Neural crest cell (in vitro differentiated cells): ENCODE measurements around the gene TGFB2. TPM values are rescaled to one million over a fixed set of nuclear protein-coding genes. Genes with fewer than 3 reads are reported as not detected.

Experiments
- DNase-seq: peaks from one replicate; pipeline ENCODE4 v3.0.0; 2021; ENCODE audit warnings: low read depth, mixed read lengths, low spot score
- H3K27ac Mint-ChIP-seq: one replicate; pipeline ENCODE4 v1.8.0; 2021; ENCODE audit warnings: mild to moderate bottlenecking, mixed read lengths; ENCODE audit not compliant: unreplicated experiment
- H3K27me3 Mint-ChIP-seq: 2 replicates; pipeline ENCODE4 v1.8.0; 2021; ENCODE audit warnings: low read depth, mild to moderate bottlenecking, mixed read lengths
- H3K36me3 Mint-ChIP-seq: 2 replicates; pipeline ENCODE4 v1.8.0; 2021; ENCODE audit warnings: low read depth, mild to moderate bottlenecking, mixed read lengths
- H3K4me1 Mint-ChIP-seq: 2 replicates; pipeline ENCODE4 v1.8.0; 2021; ENCODE audit warnings: mixed read lengths
- H3K4me3 Mint-ChIP-seq: one replicate; pipeline ENCODE4 v1.8.0; 2021; ENCODE audit warnings: mild to moderate bottlenecking, mixed read lengths
- H3K9me3 Mint-ChIP-seq: 2 replicates; pipeline ENCODE4 v1.8.0; 2021; ENCODE audit warnings: mixed read lengths
- total RNA-seq: library from RNA; stranded (reverse); gene quantifications from 2 replicates; pipeline ENCODE4 v1.2.1, GENCODE V29; 2021
- TF ChIP-seq, protein P1 (sequence below): fragments of 200-600 bp; sonication (generic); conservative IDR thresholded peaks from 2 replicates; pipeline ENCODE4 v1.5.0; 2021; ENCODE audit warnings: antibody characterized with exemption, mild to moderate bottlenecking

The TGFB2 gene
- total RNA-seq, 1 donor from 2014 or later, result 11.4 TPM

DNA sequence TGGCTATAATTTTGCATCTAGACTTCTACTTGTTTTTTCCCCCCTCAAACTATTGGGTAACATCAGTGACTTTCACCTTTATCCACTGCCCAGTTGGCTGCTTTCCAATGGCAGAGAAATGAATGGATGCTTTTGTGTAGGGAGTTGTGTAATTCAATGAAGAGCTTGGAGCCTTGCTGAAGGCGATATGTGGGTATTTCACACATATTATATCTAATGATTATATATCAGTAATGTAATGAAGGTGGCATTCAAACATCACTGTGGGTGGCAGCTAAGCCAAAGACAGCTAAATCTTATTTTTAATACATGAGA is 81.2 kb downstream of the TGFB2 start:
- Mint-ChIP-seq H3K4me3 (no peak overlapping the region), H3K27me3 (no peaks in the 10 kb centered on the region), H3K36me3 (no peaks in the 10 kb centered on the region), H3K9me3 (peaks cover 10% of the 10 kb centered on the region), H3K4me1 (peaks cover 29% of the 10 kb centered on the region), H3K27ac (no peak overlapping the region)
- TF ChIP-seq, protein P1, sequence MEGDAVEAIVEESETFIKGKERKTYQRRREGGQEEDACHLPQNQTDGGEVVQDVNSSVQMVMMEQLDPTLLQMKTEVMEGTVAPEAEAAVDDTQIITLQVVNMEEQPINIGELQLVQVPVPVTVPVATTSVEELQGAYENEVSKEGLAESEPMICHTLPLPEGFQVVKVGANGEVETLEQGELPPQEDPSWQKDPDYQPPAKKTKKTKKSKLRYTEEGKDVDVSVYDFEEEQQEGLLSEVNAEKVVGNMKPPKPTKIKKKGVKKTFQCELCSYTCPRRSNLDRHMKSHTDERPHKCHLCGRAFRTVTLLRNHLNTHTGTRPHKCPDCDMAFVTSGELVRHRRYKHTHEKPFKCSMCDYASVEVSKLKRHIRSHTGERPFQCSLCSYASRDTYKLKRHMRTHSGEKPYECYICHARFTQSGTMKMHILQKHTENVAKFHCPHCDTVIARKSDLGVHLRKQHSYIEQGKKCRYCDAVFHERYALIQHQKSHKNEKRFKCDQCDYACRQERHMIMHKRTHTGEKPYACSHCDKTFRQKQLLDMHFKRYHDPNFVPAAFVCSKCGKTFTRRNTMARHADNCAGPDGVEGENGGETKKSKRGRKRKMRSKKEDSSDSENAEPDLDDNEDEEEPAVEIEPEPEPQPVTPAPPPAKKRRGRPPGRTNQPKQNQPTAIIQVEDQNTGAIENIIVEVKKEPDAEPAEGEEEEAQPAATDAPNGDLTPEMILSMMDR, result no peak
- DNase-seq, result no peak

DNA sequence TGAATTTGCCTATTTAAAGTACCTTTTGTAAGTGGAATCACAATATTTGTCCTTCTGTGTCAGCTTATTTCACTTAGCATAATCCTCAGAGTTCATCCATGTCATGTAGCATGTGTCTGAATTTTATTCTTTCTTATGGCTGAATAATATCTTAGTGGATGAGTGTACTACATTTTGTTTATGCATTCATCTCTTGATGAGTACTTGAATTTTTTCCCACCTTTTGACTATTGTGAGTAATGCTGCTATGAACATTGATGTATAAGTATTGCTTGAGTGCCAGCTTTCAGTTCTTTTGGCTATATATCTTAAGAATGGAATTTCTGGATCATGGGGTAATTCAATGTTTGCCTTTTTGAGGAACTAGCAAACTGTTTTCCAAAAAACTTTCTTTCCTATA is 84.2 kb downstream of the TGFB2 start:
- DNase-seq, result no peak
- H3K27ac Mint-ChIP-seq, result no peak overlapping the region
- peaks cover 13% of the 10 kb centered on the region for H3K9me3 Mint-ChIP-seq
- no peaks in the 10 kb centered on the region for H3K27me3 Mint-ChIP-seq
- H3K4me1 Mint-ChIP-seq, result peaks cover 25% of the 10 kb centered on the region
- H3K4me3 Mint-ChIP-seq, result no peak overlapping the region
- H3K36me3 Mint-ChIP-seq, result peaks cover 3% of the 10 kb centered on the region
- TF ChIP-seq, protein P1, result no peak

DNA sequence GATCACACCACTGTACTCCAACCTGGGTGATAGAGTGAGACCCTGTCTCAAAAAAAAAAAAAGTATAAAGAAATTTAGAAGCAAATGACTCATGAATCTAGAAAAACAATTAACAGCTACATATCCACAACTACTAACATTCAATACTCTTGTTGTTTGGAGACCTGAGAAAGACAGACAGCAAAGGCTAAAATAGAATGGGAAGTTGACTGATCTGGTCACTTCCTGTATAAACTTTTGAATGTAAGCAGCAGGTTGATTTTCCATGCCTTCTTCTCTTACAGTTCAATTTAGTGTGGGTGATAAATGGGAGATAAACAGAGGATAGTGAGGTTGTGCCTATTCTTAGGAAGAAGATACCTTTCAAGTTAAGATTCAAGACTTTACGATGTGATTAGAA is 85.2 kb downstream of the TGFB2 start:
- H3K9me3 Mint-ChIP-seq, result peaks cover 13% of the 10 kb centered on the region
- H3K27me3 Mint-ChIP-seq, result no peaks in the 10 kb centered on the region
- peaks cover 4% of the 10 kb centered on the region for H3K36me3 Mint-ChIP-seq
- H3K27ac Mint-ChIP-seq, result no peak overlapping the region
- TF ChIP-seq, protein P1, result no peak
- H3K4me3 Mint-ChIP-seq, result no peak overlapping the region
- no peak for DNase-seq
- peaks cover 21% of the 10 kb centered on the region for H3K4me1 Mint-ChIP-seq

DNA sequence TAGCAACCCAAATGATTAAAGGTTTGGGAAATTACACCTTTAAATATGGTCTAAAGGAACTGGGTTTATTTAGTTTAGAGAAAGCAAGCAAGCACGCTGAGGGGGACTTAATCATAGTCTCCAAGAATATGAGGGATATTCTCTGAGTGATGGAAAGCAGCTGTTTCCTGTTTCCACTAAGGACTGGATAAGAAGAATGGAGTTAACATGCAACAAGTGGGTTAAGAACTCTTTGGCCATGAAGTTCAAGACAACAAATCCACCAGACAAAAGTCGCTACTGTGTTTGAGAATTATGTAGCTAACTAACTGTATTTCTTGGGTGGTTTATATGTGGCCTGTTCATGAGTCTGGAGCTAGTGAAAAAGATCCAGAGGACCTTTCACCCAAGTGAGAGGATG is 85.7 kb downstream of the TGFB2 start:
- Mint-ChIP-seq H3K4me1 (peaks cover 18% of the 10 kb centered on the region), H3K36me3 (peaks cover 5% of the 10 kb centered on the region), H3K27ac (no peak overlapping the region), H3K9me3 (peaks cover 13% of the 10 kb centered on the region), H3K27me3 (no peaks in the 10 kb centered on the region), H3K4me3 (no peak overlapping the region)
- TF ChIP-seq, protein P1, result no peak
- no peak for DNase-seq

DNA sequence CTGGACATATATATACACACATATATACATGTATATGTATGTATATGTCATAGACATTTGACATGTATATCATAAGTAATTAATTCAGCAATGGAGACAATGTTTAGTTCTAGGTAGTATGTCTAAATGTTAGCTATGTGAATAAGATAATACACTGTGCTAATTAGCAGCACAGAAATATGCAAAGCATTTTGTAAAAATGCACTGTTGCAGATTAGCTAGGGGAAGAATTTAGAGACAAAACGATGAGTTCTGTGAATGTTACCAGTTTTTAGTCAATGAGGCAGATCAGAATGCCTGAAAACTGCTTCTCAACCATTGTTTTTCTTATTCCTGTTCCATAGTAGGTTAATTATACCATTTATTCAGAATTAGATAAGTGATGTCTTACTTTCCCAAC is 86.3 kb downstream of the TGFB2 start:
- H3K27ac Mint-ChIP-seq, result no peak overlapping the region
- peaks cover 10% of the 10 kb centered on the region for H3K9me3 Mint-ChIP-seq
- peaks cover 10% of the 10 kb centered on the region for H3K36me3 Mint-ChIP-seq
- TF ChIP-seq, protein P1, result no peak
- no peaks in the 10 kb centered on the region for H3K27me3 Mint-ChIP-seq
- no peak for DNase-seq
- peaks cover 16% of the 10 kb centered on the region for H3K4me1 Mint-ChIP-seq
- no peak overlapping the region for H3K4me3 Mint-ChIP-seq

DNA sequence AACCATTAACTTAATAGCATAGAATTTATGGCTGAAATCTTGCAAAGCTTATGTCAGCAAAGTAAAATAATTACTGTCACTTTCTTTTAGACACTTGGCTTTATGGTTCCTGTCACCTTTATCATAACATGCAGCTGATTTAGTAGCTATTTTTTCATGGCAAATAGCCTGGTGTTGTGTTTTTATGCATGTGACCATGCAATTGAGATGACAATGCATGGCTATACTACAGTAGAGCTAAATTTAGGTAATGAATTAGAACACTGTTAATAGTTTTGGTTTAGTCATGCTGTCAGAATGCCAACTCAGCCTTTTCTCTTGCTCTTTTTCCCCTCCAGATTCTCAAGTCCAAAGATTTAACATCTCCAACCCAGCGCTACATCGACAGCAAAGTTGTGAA is 88.6 kb downstream of the TGFB2 start:
- TF ChIP-seq, protein P1, result no peak
- H3K9me3 Mint-ChIP-seq, result peaks cover 10% of the 10 kb centered on the region
- H3K27ac Mint-ChIP-seq, result no peak overlapping the region
- H3K27me3 Mint-ChIP-seq, result no peaks in the 10 kb centered on the region
- H3K4me3 Mint-ChIP-seq, result no peak overlapping the region
- peaks cover 10% of the 10 kb centered on the region for H3K36me3 Mint-ChIP-seq
- peaks cover 14% of the 10 kb centered on the region for H3K4me1 Mint-ChIP-seq
- no peak for DNase-seq
